Endothelial cell of umbilical vein (primary cell): ENCODE results near the gene SIKE1.

Source experiments
- EZH2 ChIP-seq: IDR thresholded peaks from 2 replicates; pipeline ENCODE4 v1.6.1; 2012; ENCODE audit warnings: borderline replicate concordance, low read depth, mild to moderate bottlenecking, moderate library complexity, low read length, inconsistent platforms; ENCODE audit not compliant: severe bottlenecking
- POLR2A ChIP-seq: IDR thresholded peaks from 2 replicates; pipeline ENCODE4 v1.6.1; 2012; ENCODE audit warnings: low read depth, mild to moderate bottlenecking, control low read depth, low read length
- POLR2AphosphoS5 ChIP-seq: IDR thresholded peaks from 2 replicates; pipeline ENCODE4 v1.6.1; 2012; ENCODE audit warnings: low read depth, mild to moderate bottlenecking, control low read depth, low read length, moderate library complexity; ENCODE audit not compliant: insufficient read depth
- TF ChIP-seq, protein P1 (sequence below), 2 donors: IDR thresholded peaks; 1 replicate in 1 of 2; 2 replicates in 1 of 2; pipeline ENCODE4 v1.5.1; 2011; ENCODE audit warnings: low read length in 2 of 2, mild to moderate bottlenecking in 2 of 2, moderate library complexity in 2 of 2, control low read depth in 1 of 2, inconsistent platforms in 1 of 2, low read depth in 1 of 2; ENCODE audit not compliant: insufficient read depth in 1 of 2; ENCODE audit errors: extremely low read depth in 1 of 2

DNA sequence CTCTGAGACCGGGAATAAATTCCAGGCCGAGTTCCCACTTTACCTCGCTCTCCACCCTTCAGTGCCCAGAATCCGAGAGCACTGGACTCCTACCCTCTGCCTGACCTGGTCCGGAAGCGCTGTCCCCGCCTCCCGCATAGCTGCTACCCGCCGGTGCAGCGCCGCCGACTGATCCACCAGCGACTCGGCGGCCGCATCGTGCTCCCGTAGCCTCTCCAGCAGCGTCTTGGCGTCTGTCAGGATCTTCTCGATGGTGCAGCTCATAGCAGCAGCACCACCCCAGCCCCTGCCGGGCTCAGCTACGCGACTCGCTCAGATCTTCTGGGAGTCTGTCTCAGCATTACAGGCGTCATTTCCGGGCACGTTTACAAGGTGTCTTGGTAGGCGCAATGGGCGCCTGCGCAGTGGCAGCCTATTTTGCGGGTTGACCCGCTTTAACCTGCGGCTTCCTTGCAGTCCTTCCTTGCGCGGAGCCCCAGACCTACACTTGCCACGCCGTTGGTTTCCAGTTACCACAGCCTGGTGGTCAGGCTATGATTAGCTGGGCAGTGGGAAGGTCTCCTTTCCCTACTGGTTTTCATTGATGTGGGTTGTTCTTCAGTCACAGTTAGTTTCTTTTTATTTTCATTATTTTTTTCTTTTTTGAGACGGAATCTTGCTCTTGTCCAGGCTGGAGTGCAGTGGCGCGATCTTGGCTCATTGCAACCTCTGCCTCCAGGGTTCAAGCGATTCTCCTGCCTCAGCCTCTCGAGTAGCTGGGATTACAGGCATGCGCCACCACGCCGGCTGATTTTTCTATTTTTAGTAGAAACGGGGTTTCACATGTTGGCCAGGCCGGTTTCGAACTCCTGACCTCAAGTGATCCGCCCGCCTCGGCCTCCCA lies at the start of gene SIKE1:
- TF ChIP-seq POLR2A = peak; percentile 96
- TF ChIP-seq, protein P1, sequence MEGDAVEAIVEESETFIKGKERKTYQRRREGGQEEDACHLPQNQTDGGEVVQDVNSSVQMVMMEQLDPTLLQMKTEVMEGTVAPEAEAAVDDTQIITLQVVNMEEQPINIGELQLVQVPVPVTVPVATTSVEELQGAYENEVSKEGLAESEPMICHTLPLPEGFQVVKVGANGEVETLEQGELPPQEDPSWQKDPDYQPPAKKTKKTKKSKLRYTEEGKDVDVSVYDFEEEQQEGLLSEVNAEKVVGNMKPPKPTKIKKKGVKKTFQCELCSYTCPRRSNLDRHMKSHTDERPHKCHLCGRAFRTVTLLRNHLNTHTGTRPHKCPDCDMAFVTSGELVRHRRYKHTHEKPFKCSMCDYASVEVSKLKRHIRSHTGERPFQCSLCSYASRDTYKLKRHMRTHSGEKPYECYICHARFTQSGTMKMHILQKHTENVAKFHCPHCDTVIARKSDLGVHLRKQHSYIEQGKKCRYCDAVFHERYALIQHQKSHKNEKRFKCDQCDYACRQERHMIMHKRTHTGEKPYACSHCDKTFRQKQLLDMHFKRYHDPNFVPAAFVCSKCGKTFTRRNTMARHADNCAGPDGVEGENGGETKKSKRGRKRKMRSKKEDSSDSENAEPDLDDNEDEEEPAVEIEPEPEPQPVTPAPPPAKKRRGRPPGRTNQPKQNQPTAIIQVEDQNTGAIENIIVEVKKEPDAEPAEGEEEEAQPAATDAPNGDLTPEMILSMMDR (IDR thresholded peaks at IDR 0.05; ENCODE audit: extremely low read depth in 1 of 2, insufficient read depth in 1 of 2, low read depth in 1 of 2, low read length in 2 of 2) = no peak
- no peak for TF ChIP-seq EZH2
- peak; percentile 97 for TF ChIP-seq POLR2AphosphoS5
